IMR-90 (cell line): ENCODE data around the gene IL1RAPL1.

Experiments used
- CEBPB ChIP-seq: IDR thresholded peaks from 2 replicates; pipeline ENCODE4 v1.6.1; 2012; ENCODE audit warnings: low read depth, low read length, improper control_type of control experiment
- FOS ChIP-seq: fragments of 150-350 bp; IDR thresholded peaks from 2 replicates; pipeline ENCODE4 v1.6.1; 2016; ENCODE audit warnings: low read depth, low read length
- MAZ ChIP-seq: IDR thresholded peaks from 2 replicates; pipeline ENCODE4 v1.6.1; 2012; ENCODE audit warnings: low read depth, mild to moderate bottlenecking, low read length, improper control_type of control experiment, moderate library complexity, borderline replicate concordance
- MXI1 ChIP-seq: IDR thresholded peaks from 2 replicates; pipeline ENCODE4 v1.6.1; 2012; ENCODE audit warnings: low read depth, mild to moderate bottlenecking, low read length, moderate library complexity, borderline replicate concordance
- NFE2L2 ChIP-seq: fragments of 150-350 bp; IDR thresholded peaks from 2 replicates; pipeline ENCODE4 v1.6.1; 2016; ENCODE audit warnings: low read depth, mild to moderate bottlenecking, low read length
- POLR2A ChIP-seq: IDR thresholded peaks from 2 replicates; pipeline ENCODE4 v1.6.1; 2012; ENCODE audit warnings: mild to moderate bottlenecking, low read depth, low read length
- RAD21 ChIP-seq: IDR thresholded peaks from 2 replicates; pipeline ENCODE4 v1.6.1; 2012; ENCODE audit warnings: low read length, improper control_type of control experiment
- RCOR1 ChIP-seq: IDR thresholded peaks from 2 replicates; pipeline ENCODE4 v1.6.1; 2012; ENCODE audit warnings: mild to moderate bottlenecking, low read length, improper control_type of control experiment; ENCODE audit not compliant: insufficient replicate concordance
- RFX5 ChIP-seq: IDR thresholded peaks from 2 replicates; pipeline ENCODE4 v1.8.0; 2012; ENCODE audit warnings: low read depth, mild to moderate bottlenecking, low read length, moderate library complexity
- SMC3 ChIP-seq: fragments of 150-350 bp; IDR thresholded peaks from 2 replicates; pipeline ENCODE4 v1.6.1; 2016; ENCODE audit warnings: low read depth, mild to moderate bottlenecking, antibody characterized with exemption, low read length, moderate library complexity
- TF ChIP-seq, protein P1 (sequence below): conservative IDR thresholded peaks from 2 replicates; pipeline ENCODE4 v1.5.1; 2012; ENCODE audit warnings: mild to moderate bottlenecking, low read depth, low read length, improper control_type of control experiment
- TF ChIP-seq, protein P2 (sequence below): fragments of 150-350 bp; IDR thresholded peaks from 2 replicates; pipeline ENCODE4 v1.6.1; 2017; ENCODE audit warnings: mild to moderate bottlenecking, antibody characterized with exemption, low read length, low read depth

DNA sequence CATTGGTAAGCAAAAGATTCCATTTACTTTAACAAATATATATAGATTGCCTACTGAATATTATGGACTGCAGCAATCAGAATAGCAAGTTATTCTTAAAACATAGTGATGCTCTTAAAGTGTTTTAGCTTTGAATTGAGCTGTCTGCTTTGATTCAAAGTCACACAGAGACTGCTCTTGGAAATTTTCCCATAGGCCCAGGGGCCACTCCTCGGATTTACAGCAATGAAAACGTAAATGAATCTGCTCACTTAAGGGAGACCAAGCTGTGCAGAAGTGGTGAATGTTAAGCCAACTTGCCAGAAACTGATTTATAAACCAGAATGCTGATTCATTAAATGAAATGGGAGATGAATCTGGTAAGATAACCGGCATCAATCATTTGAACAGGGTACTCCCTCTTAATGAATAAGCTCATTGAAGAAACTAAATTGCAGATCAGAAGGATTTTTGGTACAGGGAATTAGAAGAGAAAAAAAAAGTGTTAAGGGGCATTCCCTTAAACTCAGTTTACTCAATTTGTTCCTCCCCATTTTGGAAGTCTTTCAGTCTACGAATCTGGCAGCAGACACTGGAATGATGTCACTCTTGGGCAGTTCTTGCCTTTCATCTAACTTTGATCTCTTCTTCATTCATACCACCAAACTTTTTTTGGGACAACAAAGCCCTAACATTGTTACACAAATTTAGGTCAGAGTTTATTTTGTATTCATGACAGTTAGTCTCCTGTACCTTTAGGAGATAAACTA lies 1264.8 kb downstream of the IL1RAPL1 start:
- TF ChIP-seq, protein P1, sequence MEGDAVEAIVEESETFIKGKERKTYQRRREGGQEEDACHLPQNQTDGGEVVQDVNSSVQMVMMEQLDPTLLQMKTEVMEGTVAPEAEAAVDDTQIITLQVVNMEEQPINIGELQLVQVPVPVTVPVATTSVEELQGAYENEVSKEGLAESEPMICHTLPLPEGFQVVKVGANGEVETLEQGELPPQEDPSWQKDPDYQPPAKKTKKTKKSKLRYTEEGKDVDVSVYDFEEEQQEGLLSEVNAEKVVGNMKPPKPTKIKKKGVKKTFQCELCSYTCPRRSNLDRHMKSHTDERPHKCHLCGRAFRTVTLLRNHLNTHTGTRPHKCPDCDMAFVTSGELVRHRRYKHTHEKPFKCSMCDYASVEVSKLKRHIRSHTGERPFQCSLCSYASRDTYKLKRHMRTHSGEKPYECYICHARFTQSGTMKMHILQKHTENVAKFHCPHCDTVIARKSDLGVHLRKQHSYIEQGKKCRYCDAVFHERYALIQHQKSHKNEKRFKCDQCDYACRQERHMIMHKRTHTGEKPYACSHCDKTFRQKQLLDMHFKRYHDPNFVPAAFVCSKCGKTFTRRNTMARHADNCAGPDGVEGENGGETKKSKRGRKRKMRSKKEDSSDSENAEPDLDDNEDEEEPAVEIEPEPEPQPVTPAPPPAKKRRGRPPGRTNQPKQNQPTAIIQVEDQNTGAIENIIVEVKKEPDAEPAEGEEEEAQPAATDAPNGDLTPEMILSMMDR, result no peak
- TF ChIP-seq RCOR1, result no peak
- TF ChIP-seq POLR2A, result no peak
- no peak for TF ChIP-seq CEBPB
- TF ChIP-seq, protein P2, sequence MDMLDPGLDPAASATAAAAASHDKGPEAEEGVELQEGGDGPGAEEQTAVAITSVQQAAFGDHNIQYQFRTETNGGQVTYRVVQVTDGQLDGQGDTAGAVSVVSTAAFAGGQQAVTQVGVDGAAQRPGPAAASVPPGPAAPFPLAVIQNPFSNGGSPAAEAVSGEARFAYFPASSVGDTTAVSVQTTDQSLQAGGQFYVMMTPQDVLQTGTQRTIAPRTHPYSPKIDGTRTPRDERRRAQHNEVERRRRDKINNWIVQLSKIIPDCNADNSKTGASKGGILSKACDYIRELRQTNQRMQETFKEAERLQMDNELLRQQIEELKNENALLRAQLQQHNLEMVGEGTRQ, result no peak
- no peak for TF ChIP-seq RFX5
- TF ChIP-seq FOS, result no peak
- TF ChIP-seq RAD21, result no peak
- no peak for TF ChIP-seq SMC3
- TF ChIP-seq MAZ, result no peak
- TF ChIP-seq MXI1, result no peak
- TF ChIP-seq NFE2L2, result no peak
